GM19438 (cell line): ENCODE measurements around the gene IMPA2.

Experiments used
- ATAC-seq: cut with Tn5 transposase; IDR thresholded peaks from one replicate; pipeline ENCODE4 v1.9.1; 2021; ENCODE audit warnings: low read depth; ENCODE audit not compliant: unreplicated experiment

Gene IMPA2

DNA sequence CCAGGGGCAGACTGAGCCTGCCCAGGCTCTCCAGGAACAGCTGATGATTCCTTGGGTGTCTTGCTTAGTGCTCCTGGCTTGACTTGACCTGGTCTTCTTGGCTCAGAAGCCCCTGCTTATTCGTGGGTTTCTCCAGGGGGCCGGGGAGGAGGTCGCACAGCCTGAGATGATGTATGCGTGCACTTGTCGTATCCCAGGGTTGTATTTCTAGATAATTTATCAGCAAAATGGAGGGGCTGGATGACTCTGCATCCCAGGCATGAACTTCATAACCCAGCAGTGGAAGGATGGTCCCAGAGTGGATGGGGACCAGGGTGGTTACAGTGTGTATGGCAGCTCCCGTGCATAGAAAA is 25.2 kb downstream of the IMPA2 start:
- no peak for ATAC-seq

DNA sequence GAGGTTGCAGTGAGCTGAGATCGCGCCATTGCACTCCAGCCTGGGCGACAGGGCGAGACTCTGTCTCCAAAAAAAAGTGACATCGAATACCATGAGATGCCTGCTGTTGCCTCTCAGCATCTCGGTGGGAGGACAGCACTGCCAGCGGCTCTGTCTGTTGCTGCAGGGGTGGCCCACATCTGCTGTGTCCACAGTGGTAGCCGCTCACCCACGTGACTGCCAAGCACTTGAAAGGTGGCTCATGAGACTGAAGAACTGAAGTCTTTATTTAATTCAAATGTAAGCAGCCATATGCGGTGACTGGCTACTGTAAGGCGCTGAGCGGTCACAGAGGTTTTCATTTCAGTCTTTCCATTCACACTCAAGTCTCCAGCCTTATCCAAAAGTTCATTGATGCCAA is 25.8 kb downstream of the IMPA2 start:
- no peak for ATAC-seq

DNA sequence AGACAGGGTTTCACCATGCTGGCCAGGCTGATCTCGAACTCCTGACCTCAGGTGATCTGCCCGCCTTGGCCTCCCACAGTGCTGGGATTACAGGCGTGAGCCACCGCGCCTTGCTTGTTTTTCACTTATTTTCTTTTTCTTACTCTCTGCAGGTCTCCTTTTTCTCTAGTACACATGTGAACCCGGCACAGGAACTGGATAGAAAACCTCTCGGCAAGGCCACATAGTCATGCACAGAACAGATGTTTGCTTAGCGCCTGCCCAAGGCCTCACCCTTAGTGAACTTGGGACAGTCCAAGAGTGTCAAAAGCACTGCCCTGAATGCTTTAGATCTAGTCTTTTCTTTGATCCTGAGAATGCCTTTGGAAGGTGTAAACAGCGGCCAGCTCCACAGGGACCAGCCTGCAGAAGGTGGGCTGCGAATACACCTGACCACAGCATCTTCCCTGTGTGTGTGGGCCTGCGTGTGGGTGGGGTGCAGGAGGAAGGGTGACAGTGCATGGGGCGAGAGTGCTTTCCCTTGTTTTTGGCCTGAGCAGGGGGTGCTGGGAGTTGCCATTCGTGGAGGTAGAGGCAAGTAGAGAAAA is 27.0 kb downstream of the IMPA2 start:
- ATAC-seq = no peak

DNA sequence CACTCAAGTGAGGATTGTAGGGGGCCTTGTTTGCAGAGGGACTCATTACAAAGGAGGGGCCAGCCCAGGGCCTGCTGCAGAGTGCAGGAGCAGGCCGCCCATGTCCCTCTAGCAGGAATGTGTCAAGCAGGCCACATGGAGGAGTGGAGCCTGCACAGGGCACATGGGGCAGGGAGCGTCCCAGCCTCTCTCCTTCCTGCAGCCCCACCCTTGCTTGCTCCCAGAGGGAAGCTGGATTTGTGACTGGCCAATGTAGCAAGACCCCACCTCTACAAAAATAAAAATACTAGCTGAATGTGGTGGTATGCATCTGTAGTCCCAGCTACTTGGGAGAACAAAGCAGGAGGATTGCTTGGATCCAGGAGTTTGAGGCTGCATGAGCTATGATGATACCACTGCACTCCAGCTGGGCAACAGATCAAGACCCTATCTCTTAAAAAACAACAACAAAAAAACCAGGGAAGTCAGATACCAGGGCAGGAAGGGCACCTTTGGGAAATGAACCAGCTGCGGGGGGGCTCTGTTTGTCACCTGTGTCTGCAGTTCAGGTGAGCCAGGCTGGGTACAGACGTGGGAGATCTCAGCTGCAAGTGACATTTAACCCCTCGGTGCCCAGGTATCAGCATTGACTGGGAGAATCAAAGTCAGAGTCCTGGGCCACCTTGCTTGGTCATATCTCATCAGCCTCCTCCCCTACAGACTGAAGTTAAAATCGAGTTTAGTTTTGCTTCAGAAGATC is 27.7 kb downstream of the IMPA2 start:
- ATAC-seq = no peak

DNA sequence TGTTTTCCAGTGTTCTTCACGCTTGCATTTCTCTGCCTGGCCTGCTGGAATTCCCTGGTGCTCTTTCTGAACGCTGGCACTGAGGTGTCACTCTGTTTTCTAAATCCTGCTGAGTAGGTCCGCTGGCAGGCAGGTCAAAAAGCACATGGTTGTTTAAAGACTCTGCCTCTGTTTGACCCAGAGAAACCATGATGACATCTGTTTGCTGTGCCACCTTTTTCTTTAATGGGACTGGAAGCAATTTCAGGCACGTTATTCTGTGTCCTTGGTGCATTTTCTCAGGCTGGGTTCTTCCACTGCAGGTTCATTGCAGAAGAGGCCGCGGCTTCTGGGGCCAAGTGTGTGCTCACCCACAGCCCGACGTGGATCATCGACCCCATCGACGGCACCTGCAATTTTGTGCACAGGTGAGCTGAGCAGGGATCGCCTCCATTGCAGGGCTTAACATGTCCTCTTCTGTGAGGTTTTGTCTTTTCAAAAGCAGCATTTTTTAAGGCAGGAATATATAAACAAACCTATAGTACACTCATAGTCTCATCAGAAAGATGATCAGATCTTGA is 28.4 kb downstream of the IMPA2 start:
- no peak for ATAC-seq

DNA sequence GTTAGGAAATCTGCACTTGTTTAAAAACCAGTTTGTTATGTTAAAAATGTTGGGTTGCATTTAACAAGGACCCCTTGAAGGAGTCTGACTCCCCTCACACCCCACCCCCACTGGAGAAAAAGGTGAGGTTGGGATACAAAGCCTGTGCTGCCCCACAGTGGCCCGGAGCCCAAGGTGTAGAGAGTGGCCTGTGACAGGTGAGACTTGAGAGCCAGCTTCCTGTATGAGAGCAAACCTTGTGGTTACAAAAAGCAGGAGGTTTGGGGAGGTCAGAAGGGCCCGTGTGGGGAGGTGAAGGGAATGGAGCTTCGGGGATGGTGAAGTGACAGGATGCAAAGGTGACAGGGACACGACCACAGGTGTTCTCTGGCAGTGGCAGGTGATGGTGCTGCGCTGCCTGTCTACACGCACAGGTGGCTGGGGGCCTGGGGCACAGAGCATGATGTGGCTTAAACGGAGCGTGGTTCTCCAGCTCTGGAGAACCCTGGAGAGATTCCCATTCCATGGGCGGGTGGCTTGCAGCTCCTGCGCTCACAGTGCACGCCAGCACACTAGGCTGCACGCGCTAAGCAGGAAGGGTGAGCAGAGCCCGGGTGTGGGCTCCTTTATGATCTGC is 29.0 kb downstream of the IMPA2 start:
- no peak for ATAC-seq

DNA sequence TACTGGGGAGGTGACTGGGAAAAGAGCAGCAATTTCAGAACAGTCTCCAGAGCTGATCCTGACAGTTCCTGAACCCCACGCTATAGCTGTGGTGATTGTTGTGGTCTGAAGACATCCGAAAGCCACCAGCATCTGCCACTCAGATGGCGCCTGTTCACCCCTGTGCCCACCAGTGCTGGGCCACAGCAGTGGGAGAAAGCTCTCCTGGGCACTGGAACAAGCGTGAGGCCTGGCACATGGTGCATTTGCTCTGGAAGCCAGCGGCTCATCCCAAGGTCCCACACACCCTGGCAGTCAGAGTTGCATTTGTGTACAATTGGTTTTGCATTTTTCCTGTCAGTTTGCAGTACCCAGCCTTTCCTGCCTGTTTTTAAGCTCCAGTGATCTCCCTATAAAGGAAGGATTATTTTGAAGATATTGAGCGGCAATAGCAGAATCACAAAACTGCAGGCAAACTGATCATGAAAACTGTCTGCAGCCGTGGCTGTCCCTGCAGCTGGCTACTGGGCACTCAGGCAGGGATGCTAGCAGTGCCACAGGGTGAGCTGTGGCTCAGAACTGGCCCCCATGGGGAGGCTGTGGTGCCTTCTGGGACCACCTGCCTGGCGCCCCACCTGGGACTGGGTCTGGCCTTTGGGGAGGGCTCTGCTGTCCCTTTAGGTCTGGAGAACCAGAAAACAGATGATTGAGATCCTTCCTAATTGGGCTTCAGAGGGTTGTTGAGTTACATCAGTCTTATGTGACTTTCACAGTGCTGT is 30.1 kb downstream of the IMPA2 start:
- ATAC-seq = no peak

DNA sequence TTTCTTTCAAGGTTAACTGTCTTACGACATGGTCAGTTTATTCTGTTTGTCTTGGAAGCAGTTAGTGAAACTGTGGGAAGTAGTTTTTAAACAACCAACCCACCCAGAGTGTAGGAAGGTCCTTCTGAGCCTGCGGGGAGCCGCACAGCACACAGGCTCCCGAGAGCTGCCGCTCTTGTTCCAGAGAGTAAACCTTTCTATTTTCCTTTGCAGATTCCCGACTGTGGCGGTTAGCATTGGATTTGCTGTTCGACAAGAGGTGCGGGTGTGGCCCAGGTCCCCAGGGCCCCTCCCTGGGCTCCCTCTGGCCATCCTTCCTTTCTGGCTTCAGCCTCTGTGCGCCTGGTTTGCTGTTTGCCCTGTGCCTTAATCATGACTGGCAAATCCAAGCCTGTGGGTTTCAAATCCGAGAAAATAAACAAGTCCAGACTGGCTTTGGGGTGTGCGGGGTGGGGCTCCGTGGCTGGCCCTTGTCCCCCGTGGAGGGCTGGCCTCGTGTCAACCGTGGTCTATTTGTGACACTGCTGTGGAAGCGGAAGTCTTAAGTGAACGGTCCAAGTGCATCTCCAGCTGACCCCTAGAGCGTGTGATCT is 30.7 kb downstream of the IMPA2 start:
- ATAC-seq = no peak

DNA sequence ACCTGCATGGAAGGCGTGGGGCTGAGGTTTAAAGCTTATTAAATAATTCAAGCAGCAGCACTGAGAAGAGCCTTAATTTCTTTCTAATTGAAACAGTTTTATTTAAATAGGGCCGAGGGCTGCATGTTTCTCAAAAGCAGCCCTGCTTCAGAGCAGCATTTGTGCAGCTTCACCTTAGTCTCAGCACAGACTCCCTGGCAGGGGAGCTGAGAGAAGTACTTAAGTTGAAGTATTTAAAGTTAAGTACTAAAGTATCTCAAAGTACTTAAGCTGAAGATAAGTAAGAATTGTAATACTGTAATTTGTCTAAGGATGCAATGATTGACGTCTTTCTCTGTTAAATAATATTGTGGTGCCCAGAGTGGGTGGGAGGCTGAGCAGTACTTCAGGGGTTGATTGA is 31.4 kb downstream of the IMPA2 start:
- ATAC-seq = no peak

DNA sequence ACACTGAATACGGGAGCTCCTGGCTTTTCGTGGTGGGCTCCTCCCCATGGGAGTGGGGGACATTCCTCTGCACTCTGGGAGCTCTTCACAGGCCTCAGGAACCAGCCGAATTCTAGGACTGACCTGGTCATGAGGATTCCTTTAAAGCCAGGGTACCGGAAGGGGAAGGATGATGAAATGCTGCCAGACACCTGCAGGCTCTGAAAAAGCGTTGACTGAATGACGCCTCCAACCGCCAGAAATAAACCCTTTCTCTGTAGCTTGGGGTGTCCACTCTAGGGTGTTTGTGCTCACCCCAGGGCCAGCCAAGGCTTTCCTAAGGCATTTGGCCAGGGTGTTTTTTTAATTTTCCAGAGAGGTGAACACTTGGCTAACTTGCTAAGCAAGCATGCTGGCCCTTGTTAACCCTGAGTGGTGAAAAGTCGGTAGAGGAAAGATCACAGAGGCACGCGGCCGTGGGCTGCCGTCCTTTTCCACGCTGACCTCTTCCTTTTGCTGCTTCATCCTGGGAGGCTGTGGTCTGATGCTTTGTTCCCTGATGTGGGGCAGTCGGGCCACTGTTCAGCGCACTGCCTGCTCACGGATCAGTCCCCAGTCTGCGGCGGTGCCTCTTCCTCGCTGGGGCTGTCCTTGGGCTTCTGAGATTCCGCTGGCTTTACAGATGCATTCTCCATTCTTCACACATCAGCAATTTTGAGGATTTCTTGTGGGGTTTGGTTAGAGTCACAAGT is 32.0 kb downstream of the IMPA2 start:
- no peak for ATAC-seq

DNA sequence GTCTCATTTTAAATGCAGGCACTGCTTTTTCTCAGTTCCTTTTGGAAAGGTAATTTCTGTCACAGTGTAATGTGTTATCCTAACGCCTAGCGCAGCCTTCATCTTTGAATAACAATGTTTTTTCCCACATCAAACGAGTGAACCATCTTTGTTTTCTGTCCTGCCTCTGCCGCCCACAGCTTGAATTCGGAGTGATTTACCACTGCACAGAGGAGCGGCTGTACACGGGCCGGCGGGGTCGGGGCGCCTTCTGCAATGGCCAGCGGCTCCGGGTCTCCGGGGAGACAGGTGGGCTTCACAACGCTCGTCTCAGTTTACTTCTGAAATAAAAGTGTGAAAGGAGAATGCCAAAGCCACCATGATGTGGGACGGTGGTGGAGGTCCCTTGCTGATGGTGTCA is 32.8 kb downstream of the IMPA2 start:
- ATAC-seq = no peak

DNA sequence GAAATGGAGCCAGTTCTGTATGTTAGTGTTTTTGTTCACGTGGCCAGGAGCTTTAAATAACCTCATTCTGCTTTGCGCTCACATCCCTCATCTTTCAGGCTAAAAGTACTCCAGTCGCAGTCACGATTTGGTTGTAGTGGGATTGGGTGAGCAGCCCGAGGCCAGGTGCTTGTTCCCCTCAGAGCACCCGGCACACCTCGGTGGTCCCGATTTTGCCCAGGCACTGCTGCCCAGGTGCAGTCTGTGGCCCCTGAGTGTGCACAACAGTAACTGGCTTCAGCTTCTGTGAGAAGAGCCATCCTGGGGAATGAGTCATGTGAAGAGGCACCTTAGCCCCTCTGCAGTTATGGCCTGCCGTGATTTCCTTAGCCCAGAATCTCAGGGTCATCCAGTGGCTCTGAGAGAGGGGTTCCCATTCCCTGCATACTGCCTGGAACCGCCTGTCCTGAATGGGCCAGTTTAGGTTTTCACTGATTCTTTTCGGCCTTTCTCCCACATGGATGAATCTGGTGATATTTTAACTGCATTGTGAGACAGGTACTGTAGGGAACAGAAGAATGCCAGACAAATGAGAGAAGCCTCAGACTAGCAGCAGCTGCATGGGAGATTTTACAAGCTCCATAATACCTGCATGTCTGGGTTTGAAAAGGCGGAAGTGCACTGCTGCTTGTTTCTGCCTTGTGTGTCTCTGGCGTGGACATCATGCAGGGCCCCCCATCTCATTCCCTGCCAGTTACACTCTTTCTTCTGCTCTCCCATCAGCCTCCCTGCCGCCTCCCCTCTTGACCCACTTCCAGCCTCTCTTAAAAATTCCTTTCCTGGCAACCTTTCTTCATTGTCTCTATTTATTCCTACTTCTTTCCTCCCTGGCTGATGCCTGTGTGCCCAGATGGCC is 33.5 kb downstream of the IMPA2 start:
- no peak for ATAC-seq

DNA sequence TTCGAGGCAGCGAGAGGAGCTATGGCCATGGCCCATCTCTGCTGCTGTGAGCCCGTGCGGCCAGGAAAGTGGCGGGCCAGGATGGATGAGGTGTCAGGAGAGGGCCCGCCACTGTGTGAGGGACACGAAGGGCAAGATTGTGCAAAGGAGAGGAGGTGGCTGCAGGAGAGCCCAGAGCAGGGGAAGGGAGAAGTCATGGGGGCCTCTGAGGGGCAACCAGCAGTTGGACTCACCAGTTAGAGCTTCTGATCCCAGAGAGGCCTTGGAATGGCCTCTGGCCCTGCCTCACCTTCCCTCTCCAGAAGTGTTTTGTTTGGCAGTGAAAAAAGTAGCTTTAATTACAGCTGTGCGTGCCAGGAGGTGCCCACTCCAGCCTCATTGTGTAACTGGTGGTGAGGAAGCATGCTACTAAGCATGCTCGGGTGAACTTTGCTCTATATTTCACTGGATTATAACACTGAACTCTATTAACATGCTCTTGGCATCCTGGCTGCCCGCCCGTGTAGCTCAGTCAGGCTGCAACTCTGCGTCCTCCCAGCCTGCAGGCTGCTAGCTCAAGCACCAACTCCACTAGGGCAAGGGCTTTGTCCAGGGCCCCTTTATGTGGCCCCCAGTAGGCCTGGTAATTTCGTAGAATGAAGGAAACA is 34.2 kb downstream of the IMPA2 start:
- ATAC-seq = no peak

DNA sequence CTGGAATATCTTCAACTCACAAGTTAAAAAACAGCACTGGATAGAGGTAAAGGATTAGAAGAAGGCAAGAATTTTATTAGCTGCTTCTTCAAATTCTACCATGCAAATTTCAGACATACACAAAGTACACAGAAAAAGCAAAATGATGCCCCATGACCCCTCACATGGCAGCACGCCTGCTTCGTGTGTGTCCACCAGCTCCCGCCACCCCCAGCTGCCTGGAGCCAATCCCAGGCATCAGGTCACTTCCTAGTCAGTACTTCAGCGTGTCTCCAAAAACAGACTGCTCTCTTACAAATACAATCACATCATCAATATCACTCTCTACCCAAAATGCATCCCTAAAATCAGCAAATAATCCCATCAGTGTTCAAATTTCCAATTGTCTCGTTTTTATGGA is 35.8 kb downstream of the IMPA2 start:
- no peak for ATAC-seq

DNA sequence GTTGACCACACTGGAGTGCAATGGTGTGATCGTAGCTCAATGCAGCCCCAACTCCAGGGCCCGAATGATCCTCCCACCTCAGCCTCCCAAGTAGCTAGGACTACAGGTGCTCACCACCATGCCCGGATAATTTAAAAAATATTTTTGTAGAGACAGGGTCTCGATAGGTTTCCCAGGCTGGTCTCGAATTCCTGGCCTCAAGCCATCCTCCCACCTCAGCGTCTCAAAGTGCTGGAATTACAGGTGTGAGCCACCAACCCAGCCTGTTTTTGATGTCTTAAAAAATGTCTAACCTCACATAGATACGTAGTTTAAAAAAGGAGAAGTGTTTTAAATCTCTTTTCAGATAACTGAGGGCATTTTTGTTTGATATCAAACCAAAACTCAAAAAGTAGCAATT is 37.6 kb downstream of the IMPA2 start:
- no peak for ATAC-seq

DNA sequence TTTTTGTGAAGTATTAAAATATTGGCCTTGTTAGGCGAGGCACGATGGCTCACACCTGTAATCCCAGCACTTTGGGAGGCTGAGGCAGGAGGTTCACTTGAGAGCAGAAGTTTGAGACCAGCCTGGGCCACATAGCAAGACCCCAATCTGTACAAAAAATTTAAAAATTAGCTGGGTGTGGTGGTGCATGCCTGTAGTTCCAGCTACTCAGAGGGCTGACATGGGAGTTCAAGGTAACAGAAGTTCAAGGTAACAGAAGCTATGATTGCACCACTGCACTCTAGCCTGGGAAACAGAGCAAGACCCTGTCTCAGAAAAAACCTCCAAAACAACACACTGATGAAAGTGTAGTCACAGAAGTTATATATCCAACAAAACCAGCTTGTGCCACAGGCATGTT is 39.8 kb downstream of the IMPA2 start:
- no peak for ATAC-seq

DNA sequence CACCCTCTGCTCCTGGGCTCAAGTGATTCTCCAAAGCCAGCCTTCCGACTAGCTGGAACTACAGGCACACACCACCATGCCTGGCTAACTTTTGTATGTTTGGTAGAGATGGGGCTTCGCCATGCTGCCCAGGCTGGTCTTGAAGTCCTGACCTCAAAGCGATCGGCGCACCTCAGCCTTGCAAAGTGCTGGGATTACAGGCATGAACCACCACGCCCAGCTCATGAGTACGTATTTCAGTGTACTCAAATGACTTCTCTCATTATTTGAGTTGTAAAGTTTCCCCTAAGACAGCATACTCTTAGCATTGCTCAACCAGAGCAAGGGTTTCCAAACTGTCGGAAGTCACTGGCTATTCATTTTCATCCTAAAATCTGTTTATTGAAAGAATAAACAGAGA is 40.3 kb downstream of the IMPA2 start:
- ATAC-seq = no peak

DNA sequence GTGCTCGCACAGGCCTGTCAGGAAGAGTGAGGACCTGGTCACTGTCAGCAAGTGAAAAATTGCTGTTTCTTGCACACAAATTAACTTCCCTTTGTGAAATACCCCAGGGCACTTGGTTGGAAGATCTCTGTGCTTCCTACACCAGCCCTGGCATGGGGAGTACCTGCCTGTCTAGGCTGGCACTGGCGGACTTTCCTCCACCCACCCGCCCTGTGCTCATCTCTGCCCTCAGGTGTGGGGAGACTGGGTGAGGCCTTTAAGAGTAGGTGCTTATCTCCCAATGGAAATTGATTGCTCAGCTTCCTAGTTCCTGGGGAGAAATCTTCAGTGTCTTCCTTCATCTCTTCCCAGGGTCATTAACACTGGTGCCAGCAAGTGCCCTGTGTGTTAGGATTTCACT is 42.1 kb downstream of the IMPA2 start:
- ATAC-seq = no peak

DNA sequence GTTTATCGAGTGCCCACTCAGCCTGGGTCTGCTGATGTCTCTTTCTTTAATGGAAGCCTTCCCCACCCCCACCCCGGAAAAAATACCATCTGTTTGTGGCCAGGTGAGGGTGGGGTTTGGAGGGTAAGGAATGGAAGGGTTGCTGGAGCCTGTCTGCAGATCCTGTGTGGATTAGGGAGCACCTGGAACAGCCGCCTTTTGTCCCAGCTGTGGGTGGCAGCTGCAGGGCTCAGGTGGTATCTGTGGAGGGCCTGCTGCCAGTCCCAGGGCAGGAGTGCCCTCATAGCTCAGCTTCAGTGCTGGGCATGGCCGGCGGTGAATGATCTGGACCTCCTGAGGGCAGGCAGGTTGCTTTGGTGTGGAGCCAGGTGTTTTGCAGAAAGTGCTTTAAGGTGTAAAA is 45.3 kb downstream of the IMPA2 start:
- ATAC-seq = no peak
